Ovary (tissue), 9 donors: ENCODE measurements around the gene PTPRCAP. TPM values are rescaled to one million over a fixed set of nuclear protein-coding genes. Genes with fewer than 3 reads are reported as not detected.

Experiments
- DNase-seq, 5 donors: peaks; one replicate each; pipeline ENCODE4 v3.0.0-alpha.2; 2019 to 2020
- H3K27ac ChIP-seq, 2 donors: fragments of 200-600 bp; one replicate each; pipeline versions ENCODE4 v1.5.1 to v1.8.0; 2019 to 2022
- H3K27me3 ChIP-seq: fragments of 200-600 bp; one replicate; pipeline ENCODE4 v1.8.0; 2022
- H3K36me3 ChIP-seq: fragments of 200-600 bp; sonication (generic); one replicate; pipeline ENCODE4 v1.5.1; 2019
- H3K4me1 ChIP-seq: one replicate; pipeline ENCODE4 v1.8.1; 2013; ENCODE audit warnings: mild to moderate bottlenecking, moderate library complexity; ENCODE audit not compliant: insufficient read depth
- H3K4me3 ChIP-seq: fragments of 200-600 bp; sonication (generic); one replicate; pipeline ENCODE4 v1.5.1; 2017
- H3K9me3 ChIP-seq, 2 donors: fragments of 200-600 bp in 1 of 2; sonication (generic) in 1 of 2; one replicate each; pipeline versions ENCODE4 v1.5.1 to v1.8.1; 2013 to 2019; ENCODE audit warnings: mild to moderate bottlenecking in 1 of 2, moderate library complexity in 1 of 2
- CTCF ChIP-seq, 3 donors: fragments of 450-650 bp in 2 of 3; fragments of 200-600 bp in 1 of 3; IDR thresholded peaks; one replicate each; pipeline versions ENCODE4 v1.5.1 to v1.8.0; 2016 to 2022; ENCODE audit warnings: antibody characterized with exemption in 3 of 3, mild to moderate bottlenecking in 1 of 3
- EP300 ChIP-seq: sonication (generic); formaldehyde crosslinking; IDR thresholded peaks from one replicate; pipeline ENCODE4 v1.6.1; 2017; ENCODE audit warnings: antibody characterized with exemption
- POLR2A ChIP-seq: fragments of 450-650 bp; IDR thresholded peaks from one replicate; pipeline ENCODE4 v1.6.1; 2017; ENCODE audit warnings: antibody characterized with exemption, mild to moderate bottlenecking, moderate library complexity
- WGBS, 3 donors: extraction: QIAGEN DNeasy Blood & Tissue Kit in 1 of 3; methylation state at CpG; one replicate each; pipeline versions ENCODE4 v1.1.5 to v1.1.7; 2013 to 2017; 5-methylcytosine and 5-hydroxymethylcytosine counted together
- intact Hi-C, 4 donors: fragments of 100-400 bp; cut with DNase I; formaldehyde crosslinking; loops; one replicate each; pipeline versions ENCODE4 v1.11.0 to v1.15.1; 2022 to 2023
- polyA plus RNA-seq, 2 donors: library from polyadenylated mRNA; stranded (reverse); fragments of 200-250 nt in 1 of 2; fragments of 350-450 nt in 1 of 2; fragmentation: Illumina TruSeq in 1 of 2; extraction: RNeasy Lipid Tissue Mini Kit (QIAGEN cat#74804) in 1 of 2; gene quantifications; one replicate each; pipeline ENCODE4 v1.2.3, GENCODE V29; 2013 to 2014
- total RNA-seq, 7 donors: library from RNA; depleted of rRNA in 2 of 7; stranded (reverse); fragments of >200 nt in 2 of 7; fragmentation: NEBNext Ultra II Directional in 3 of 7; extraction: Animal tissue kit (Norgen Biotek cat#: 25700) in 3 of 7; gene quantifications; one replicate each; pipeline versions ENCODE4 v1.1.0 to v1.2.4, GENCODE V29; 2016 to 2023
- donor health status: DM: no; HTN: no; CAD: no; lungs with moderate emphysema.
- donor health status: DM: no; HTN: no; CAD: no.
- donor health status: Bipolar disorder and iron deficiency.
- donor health status: DM: yes; HTN: yes; CAD: no.
- donor health status: DM: no; HTN: no; CAD: no.
- donor health status: DM: yes; HTN: yes; CAD: no.

The PTPRCAP gene
- total and polyA plus RNA-seq, 9 donors, result 2.4 to 10.7 (median 4.2) TPM; not detected in 1

- Histone ChIP-seq H3K4me1 (no peaks in the 10 kb centered on the region), H3K36me3 (no peaks in the 10 kb centered on the region), H3K27ac (no peak overlapping the region), H3K27me3 (no peaks in the 10 kb centered on the region), H3K4me3 (no peak overlapping the region), H3K9me3 (no peaks in the 10 kb centered on the region)
- peak in 1 of 5 donors; percentile 14 for DNase-seq
- 78 to 88% (median 85%) methylated on average over 19 to 21 of the region's 21 CpGs for WGBS, 3 donors
- intact Hi-C loops, result no loop called here
- TF ChIP-seq POLR2A (no peak), CTCF (IDR thresholded peaks at IDR 0.05) (no peak), EP300 (no peak)
These were observed 16.6 kb upstream of the PTPRCAP start for GRCh38 chr11:67453816-67454732.

- no peaks in the 10 kb centered on the region for H3K36me3 ChIP-seq
- no peak for TF ChIP-seq POLR2A
- TF ChIP-seq EP300, result no peak
- TF ChIP-seq CTCF (IDR thresholded peaks at IDR 0.05), result no peak
- DNase-seq, result no peak
- no peaks in the 10 kb centered on the region for H3K27me3 ChIP-seq
- no peaks in the 10 kb centered on the region for H3K4me1 ChIP-seq
- no peak within 1 kb of the TSS for H3K4me3 ChIP-seq
- H3K27ac ChIP-seq, result no peak within 1 kb of the TSS
- intact Hi-C loops, result no loop called here
- WGBS, 3 donors, result 80 to 88% (median 80%) methylated on average over 27 to 33 of the region's 33 CpGs
- no peaks in the 10 kb centered on the region for H3K9me3 ChIP-seq
These were observed 14.9 kb upstream of the PTPRCAP start, which contains the start of gene GPR152 for GRCh38 chr11:67452141-67452952. TSS of gene GPR152 (minus strand) at chr11:67452729. CDS start at chr11:67452724, 5 bp downstream.

GRCh38 chr11:67451658-67451976 lies 14.1 kb upstream of the PTPRCAP start:
- intact Hi-C loops, result no loop called here
- H3K27ac ChIP-seq, result no peak overlapping the region

More at GRCh38 chr11:67451658-67451976, 14.1 kb upstream of the PTPRCAP start:
- Histone ChIP-seq H3K27me3 (no peaks in the 10 kb centered on the region), H3K9me3 (no peaks in the 10 kb centered on the region), H3K4me3 (no peak overlapping the region), H3K36me3 (no peaks in the 10 kb centered on the region), H3K4me1 (no peaks in the 10 kb centered on the region)
- WGBS, 3 donors, result 91 to 95% (median 92%) methylated on average over 14 of the region's 14 CpGs
- TF ChIP-seq CTCF (IDR thresholded peaks at IDR 0.05) (no peak), POLR2A (no peak), EP300 (no peak)
- no peak for DNase-seq
